Measurements from ENCODE around the gene MDGA2. TPM values are rescaled to one million over a fixed set of nuclear protein-coding genes. Genes with fewer than 3 reads are reported as not detected.
"Not testable (repeated sequence)": the region's sequence is repeated elsewhere in the genome, so short reads cannot be mapped to it uniquely, and the experiment has no call there.

Gene MDGA2
- total RNA-seq, 6 donors from 2014 or later = 0.61 TPM; not detected in 5

- DNase-seq (no peak), ATAC-seq (ENCODE audit: low FRiP score in 2 of 2) (no peak)
- H3K9me3 ChIP-seq = peaks cover 0 to 6% (median 0%) of the 10 kb centered on the region in 4 donors
- H3K36me3 ChIP-seq = no peaks in the 10 kb centered on the region
- WGBS, 2 donors = 81 to 91% methylated on average over 2 of the region's 2 CpGs
- no peaks in the 10 kb centered on the region for H3K4me1 ChIP-seq
- H3K4me3 ChIP-seq = no peak overlapping the region
- no peak for TF ChIP-seq POLR2A (IDR thresholded peaks at IDR 0.05)
- no peak for TF ChIP-seq EP300 (IDR thresholded peaks at IDR 0.05)
- TF ChIP-seq POLR2AphosphoS5 (IDR thresholded peaks at IDR 0.05) = no peak
- no peaks in the 10 kb centered on the region for H3K27me3 ChIP-seq
- H3K27ac ChIP-seq = no peak overlapping the region
These were observed 724.3 kb downstream of the MDGA2 start for GRCh38 chr14:46951103-46951502.

GRCh38 chr14:46940611-46941010 is 734.8 kb downstream of the MDGA2 start:
- no peak for ATAC-seq (ENCODE audit: low FRiP score in 2 of 2)
- Histone ChIP-seq H3K36me3 (no peaks in the 10 kb centered on the region), H3K9me3 (peaks cover 0 to 5% (median 1%) of the 10 kb centered on the region in 4 donors), H3K4me1 (no peaks in the 10 kb centered on the region), H3K27me3 (no peaks in the 10 kb centered on the region), H3K4me3 (no peak overlapping the region), H3K27ac (no peak overlapping the region)
- WGBS, 2 donors = 73 to 74% methylated on average over 5 of the region's 5 CpGs
- TF ChIP-seq POLR2AphosphoS5 (IDR thresholded peaks at IDR 0.05) (no peak), POLR2A (IDR thresholded peaks at IDR 0.05) (no peak), EP300 (IDR thresholded peaks at IDR 0.05) (no peak), CTCF (IDR thresholded peaks at IDR 0.05) (no peak)
- DNase-seq = no peak

- Histone ChIP-seq H3K4me3 (no peak overlapping the region), H3K9me3 (no peaks in the 10 kb centered on the region), H3K36me3 (no peaks in the 10 kb centered on the region), H3K4me1 (no peaks in the 10 kb centered on the region), H3K27me3 (no peaks in the 10 kb centered on the region), H3K27ac (no peak overlapping the region)
- TF ChIP-seq POLR2AphosphoS5 (IDR thresholded peaks at IDR 0.05) (no peak), POLR2A (IDR thresholded peaks at IDR 0.05) (no peak), EP300 (IDR thresholded peaks at IDR 0.05) (no peak), CTCF (IDR thresholded peaks at IDR 0.05) (no peak)
- WGBS, 2 donors = 87 to 89% methylated on average over 3 of the region's 3 CpGs
- no peak for ATAC-seq (ENCODE audit: low FRiP score in 2 of 2)
- DNase-seq = no peak
These were observed 754.9 kb downstream of the MDGA2 start for GRCh38 chr14:46920542-46920941.

- H3K4me3 ChIP-seq; H3K4me1 ChIP-seq; H3K9me3 ChIP-seq; H3K36me3 ChIP-seq; ATAC-seq (ENCODE audit: low FRiP score in 2 of 2); H3K27ac ChIP-seq; DNase-seq; H3K27me3 ChIP-seq: not testable (repeated sequence)
- 72 to 74% methylated on average over 4 of the region's 4 CpGs for WGBS, 2 donors
These were observed 759.9 kb downstream of the MDGA2 start for GRCh38 chr14:46915539-46915938.

- no peak overlapping the region for H3K27ac ChIP-seq
These were observed 772.6 kb downstream of the MDGA2 start for GRCh38 chr14:46902837-46903236.

More at GRCh38 chr14:46902837-46903236, 772.6 kb downstream of the MDGA2 start:
- no peak for DNase-seq
- 74% methylated on average over 6 of the region's 6 CpGs for WGBS, 2 donors
- no peaks in the 10 kb centered on the region for H3K4me1 ChIP-seq
- no peak for TF ChIP-seq CTCF (IDR thresholded peaks at IDR 0.05)
- H3K27me3 ChIP-seq = no peaks in the 10 kb centered on the region
- no peak overlapping the region for H3K4me3 ChIP-seq
- no peaks in the 10 kb centered on the region for H3K9me3 ChIP-seq
- no peaks in the 10 kb centered on the region for H3K36me3 ChIP-seq
- no peak for ATAC-seq (ENCODE audit: low FRiP score in 2 of 2)

Measured in upper lobe of left lung (tissue), 6 donors.